Measurements from ENCODE around the gene RNF121. TPM values are rescaled to one million over a fixed set of nuclear protein-coding genes. Genes with fewer than 3 reads are reported as not detected.

RNF121 gene
- total RNA-seq, 2 experiments from 2014 or later = 24.6 to 28.1 TPM

DNA sequence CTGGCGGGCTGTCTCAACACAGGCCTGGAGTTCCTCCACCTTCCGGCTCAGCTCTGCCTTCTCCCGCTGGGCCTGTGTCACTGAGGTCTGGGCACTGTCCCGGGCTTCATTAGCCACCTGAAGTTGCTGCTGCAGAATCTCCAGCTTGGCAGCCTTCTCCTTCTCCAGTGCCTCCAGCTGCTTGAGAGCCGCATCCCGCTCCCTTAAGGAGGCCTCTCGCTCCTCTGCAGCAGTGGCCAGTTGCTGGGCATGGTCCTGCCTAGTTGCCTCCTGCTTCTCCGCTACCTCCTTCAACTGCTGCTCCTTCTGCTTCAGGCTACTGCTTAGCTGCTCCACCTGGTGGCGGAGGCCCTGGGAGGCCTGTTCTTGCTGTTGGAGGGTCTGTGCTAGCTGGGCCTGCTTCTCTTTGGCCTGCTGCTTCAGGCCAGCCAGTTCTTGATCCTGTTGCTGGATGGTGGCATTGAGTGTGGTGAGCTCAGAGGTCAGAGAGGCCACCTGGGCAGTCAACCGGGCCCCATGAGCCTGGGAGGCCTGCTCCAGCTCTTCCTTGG, 86.7 kb downstream of the RNF121 start:
- Histone ChIP-seq H3K9me3 (ENCODE audit: low read length) (no peaks in the 10 kb centered on the region), H4K20me1 (ENCODE audit: insufficient read depth, low read length) (no peaks in the 10 kb centered on the region), H3K36me3 (ENCODE audit: insufficient read depth, low read length) (peaks cover 93% of the 10 kb centered on the region), H2AFZ (ENCODE audit: low read length) (no peak overlapping the region), H3K4me1 (ENCODE audit: insufficient read depth, low read length, poor library complexity, severe bottlenecking) (no peaks in the 10 kb centered on the region), H3K27ac (ENCODE audit: low read depth, low read length, poor library complexity, severe bottlenecking) (no peak overlapping the region), H3K4me3 (ENCODE audit: low read depth, low read length, poor library complexity, severe bottlenecking) (no peak overlapping the region), H3K9me2 (ENCODE audit: insufficient read depth, low read length) (no peaks in the 10 kb centered on the region), H3K4me2 (ENCODE audit: low read length) (no peak overlapping the region), H3K79me2 (ENCODE audit: insufficient read depth, low read depth, low read length) (no peaks in the 10 kb centered on the region)
- no peak for TF ChIP-seq EZH2phosphoT487 (IDR thresholded peaks at IDR 0.05; ENCODE audit: borderline replicate concordance, low read depth, low read length)
- TF ChIP-seq, protein P1, sequence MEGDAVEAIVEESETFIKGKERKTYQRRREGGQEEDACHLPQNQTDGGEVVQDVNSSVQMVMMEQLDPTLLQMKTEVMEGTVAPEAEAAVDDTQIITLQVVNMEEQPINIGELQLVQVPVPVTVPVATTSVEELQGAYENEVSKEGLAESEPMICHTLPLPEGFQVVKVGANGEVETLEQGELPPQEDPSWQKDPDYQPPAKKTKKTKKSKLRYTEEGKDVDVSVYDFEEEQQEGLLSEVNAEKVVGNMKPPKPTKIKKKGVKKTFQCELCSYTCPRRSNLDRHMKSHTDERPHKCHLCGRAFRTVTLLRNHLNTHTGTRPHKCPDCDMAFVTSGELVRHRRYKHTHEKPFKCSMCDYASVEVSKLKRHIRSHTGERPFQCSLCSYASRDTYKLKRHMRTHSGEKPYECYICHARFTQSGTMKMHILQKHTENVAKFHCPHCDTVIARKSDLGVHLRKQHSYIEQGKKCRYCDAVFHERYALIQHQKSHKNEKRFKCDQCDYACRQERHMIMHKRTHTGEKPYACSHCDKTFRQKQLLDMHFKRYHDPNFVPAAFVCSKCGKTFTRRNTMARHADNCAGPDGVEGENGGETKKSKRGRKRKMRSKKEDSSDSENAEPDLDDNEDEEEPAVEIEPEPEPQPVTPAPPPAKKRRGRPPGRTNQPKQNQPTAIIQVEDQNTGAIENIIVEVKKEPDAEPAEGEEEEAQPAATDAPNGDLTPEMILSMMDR (conservative IDR thresholded peaks at IDR 0.05; ENCODE audit: low read length) = peak; percentile 66
- peak; percentile 32 for DNase-seq (ENCODE audit: low spot score)
- intact Hi-C loops (cut with micrococcal nuclease; ENCODE audit: unreplicated experiment) = no loop called here
- ChIA-PET CTCF (ENCODE audit: unreplicated experiment) (interaction anchor here (0.8 to 1.0 kb wide), 2 partner anchors 8 to 38 kb away, joined by 3 read pairs; no protein-coding TSS in a partner anchor), POLR2A (interaction anchor here (0.8 kb wide), 1 partner anchor 128 kb away, joined by 3 read pairs; no protein-coding TSS in a partner anchor)
- no TSS peak for BruUV-seq (replicated peaks)

DNA sequence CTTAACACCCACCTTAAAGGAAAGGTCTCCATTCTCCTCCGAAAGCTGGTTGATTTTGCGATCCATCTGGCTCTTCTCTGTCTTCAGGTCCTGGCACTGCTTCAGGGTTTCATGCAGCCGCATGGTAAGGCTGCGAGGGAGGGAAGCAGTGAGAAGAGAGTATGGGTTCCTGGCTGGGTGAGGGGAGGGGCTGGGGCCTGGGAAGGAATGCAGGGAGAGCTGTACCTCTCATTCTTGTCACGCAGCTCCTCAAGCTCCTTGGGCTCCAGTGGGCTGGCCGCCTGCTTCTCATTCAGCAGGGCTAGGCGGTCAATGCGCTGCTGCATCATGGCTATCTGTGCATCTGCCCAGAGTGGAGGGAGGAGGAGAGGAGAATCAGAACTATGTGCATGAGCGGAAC, 89.3 kb downstream of the RNF121 start:
- H3K9me2 ChIP-seq (ENCODE audit: insufficient read depth, low read length) = no peaks in the 10 kb centered on the region
- H3K9me3 ChIP-seq (ENCODE audit: low read length) = no peaks in the 10 kb centered on the region
- TF ChIP-seq, protein P1 (conservative IDR thresholded peaks at IDR 0.05; ENCODE audit: low read length) = no peak
- TF ChIP-seq EZH2phosphoT487 (IDR thresholded peaks at IDR 0.05; ENCODE audit: borderline replicate concordance, low read depth, low read length) = no peak
- POLR2A ChIA-PET = interaction anchor here (0.5 to 0.9 kb wide), 2 partner anchors 10 to 711 kb away, joined by 4 to 13 read pairs; no protein-coding TSS in a partner anchor
- H3K4me3 ChIP-seq (ENCODE audit: low read depth, low read length, poor library complexity, severe bottlenecking) = no peak overlapping the region
- H3K4me2 ChIP-seq (ENCODE audit: low read length) = no peak overlapping the region
- no peaks in the 10 kb centered on the region for H4K20me1 ChIP-seq (ENCODE audit: insufficient read depth, low read length)
- no peak overlapping the region for H2AFZ ChIP-seq (ENCODE audit: low read length)
- intact Hi-C loops (cut with micrococcal nuclease; ENCODE audit: unreplicated experiment) = no loop called here
- H3K36me3 ChIP-seq (ENCODE audit: insufficient read depth, low read length) = peaks cover 98% of the 10 kb centered on the region
- H3K4me1 ChIP-seq (ENCODE audit: insufficient read depth, low read length, poor library complexity, severe bottlenecking) = no peaks in the 10 kb centered on the region
- no peak overlapping the region for H3K27ac ChIP-seq (ENCODE audit: low read depth, low read length, poor library complexity, severe bottlenecking)
- DNase-seq (ENCODE audit: low spot score) = no peak
- BruUV-seq (replicated peaks) = no TSS peak
- H3K79me2 ChIP-seq (ENCODE audit: insufficient read depth, low read depth, low read length) = no peaks in the 10 kb centered on the region
- CTCF ChIA-PET (ENCODE audit: unreplicated experiment) = no interaction called here

DNA sequence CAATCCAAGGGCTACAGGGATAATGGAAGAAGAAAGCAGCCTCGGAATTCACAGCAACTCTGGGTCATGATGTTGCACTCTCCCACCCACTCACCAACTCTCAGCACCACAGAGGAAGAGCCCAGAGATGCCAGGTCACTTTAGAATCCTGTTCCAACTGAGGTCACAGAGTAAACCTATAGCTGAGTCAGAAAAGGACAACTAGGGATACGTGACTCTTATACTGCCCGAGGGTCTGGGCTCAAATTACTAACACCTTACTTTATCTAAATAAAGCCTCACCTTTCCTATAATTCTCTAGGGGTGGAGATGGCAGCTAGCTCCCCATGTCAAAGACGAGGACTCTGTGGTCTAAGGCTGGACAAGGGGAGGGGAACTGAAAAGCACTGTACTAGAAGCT, 94.5 kb downstream of the RNF121 start:
- intact Hi-C loops (cut with micrococcal nuclease; ENCODE audit: unreplicated experiment) = no loop called here
- DNase-seq (ENCODE audit: low spot score) = no peak
- POLR2A ChIA-PET = no interaction called here
- Histone ChIP-seq H3K9me3 (ENCODE audit: low read length) (no peaks in the 10 kb centered on the region), H3K4me3 (ENCODE audit: low read depth, low read length, poor library complexity, severe bottlenecking) (no peak overlapping the region), H4K20me1 (ENCODE audit: insufficient read depth, low read length) (no peaks in the 10 kb centered on the region), H3K79me2 (ENCODE audit: insufficient read depth, low read depth, low read length) (no peaks in the 10 kb centered on the region), H3K4me2 (ENCODE audit: low read length) (no peak overlapping the region), H3K27ac (ENCODE audit: low read depth, low read length, poor library complexity, severe bottlenecking) (no peak overlapping the region), H3K36me3 (ENCODE audit: insufficient read depth, low read length) (peaks cover 78% of the 10 kb centered on the region), H3K4me1 (ENCODE audit: insufficient read depth, low read length, poor library complexity, severe bottlenecking) (no peaks in the 10 kb centered on the region), H2AFZ (ENCODE audit: low read length) (no peak overlapping the region), H3K9me2 (ENCODE audit: insufficient read depth, low read length) (no peaks in the 10 kb centered on the region)
- CTCF ChIA-PET (ENCODE audit: unreplicated experiment) = interaction anchor here (1.2 kb wide), 1 partner anchor 8 kb away, joined by 3 read pairs; no protein-coding TSS in a partner anchor
- no peak for TF ChIP-seq EZH2phosphoT487 (IDR thresholded peaks at IDR 0.05; ENCODE audit: borderline replicate concordance, low read depth, low read length)
- TF ChIP-seq, protein P1 (conservative IDR thresholded peaks at IDR 0.05; ENCODE audit: low read length) = no peak
- no TSS peak for BruUV-seq (replicated peaks)
